Neural cell (in vitro differentiated cells): Measurements from ENCODE around the gene ITPK1. TPM values are rescaled to one million over a fixed set of nuclear protein-coding genes. Genes with fewer than 3 reads are reported as not detected.
A peak's percentile ranks its signal among the peaks of the same experiment; 100 is the strongest.

Experiments used
- H2AFZ ChIP-seq: fragments of 200-600, 300-800 bp; sonication (generic), shearing (Covaris generic); 2 replicates; pipeline ENCODE4 v1.6.0; 2014; ENCODE audit warnings: low read depth, mild to moderate bottlenecking, antibody characterized with exemption, low read length, moderate library complexity
- H3F3A ChIP-seq: fragments of 200-600 bp; shearing (Covaris generic); 2 replicates; pipeline ENCODE4 v1.6.1; 2016; ENCODE audit warnings: mild to moderate bottlenecking, moderate library complexity, mixed read lengths, antibody characterized with exemption, low read length; ENCODE audit not compliant: insufficient read depth, poor library complexity, severe bottlenecking
- H3K27ac ChIP-seq: fragments of 200-600, 300-800 bp; sonication (generic), shearing (Covaris generic); 2 replicates; pipeline ENCODE4 v1.5.1; 2014; ENCODE audit warnings: mild to moderate bottlenecking, low read length, moderate library complexity
- H3K27me3 ChIP-seq: fragments of 300-800, 200-600 bp; sonication (generic), shearing (Covaris generic); 2 replicates; pipeline ENCODE4 v1.6.0; 2014; ENCODE audit warnings: mild to moderate bottlenecking, low read depth, low read length, moderate library complexity; ENCODE audit not compliant: insufficient read depth
- H3K36me3 ChIP-seq: fragments of 300-800, 200-600 bp; sonication (generic), shearing (Covaris generic); 2 replicates; pipeline ENCODE4 v1.5.1; 2014; ENCODE audit warnings: mild to moderate bottlenecking, antibody characterized with exemption, low read length, moderate library complexity; ENCODE audit not compliant: insufficient read depth
- H3K4me2 ChIP-seq: fragments of 300-800, 200-600 bp; sonication (generic), shearing (Covaris generic); 2 replicates; pipeline ENCODE4 v1.6.0; 2014; ENCODE audit warnings: mild to moderate bottlenecking, low read length
- H3K4me3 ChIP-seq: fragments of 300-800, 200-600 bp; sonication (generic), shearing (Covaris generic); 2 replicates; pipeline ENCODE4 v1.5.1; 2014; ENCODE audit warnings: mild to moderate bottlenecking, low read length, moderate library complexity
- H3K79me2 ChIP-seq: fragments of 200-600 bp; shearing (Covaris generic); replicated peaks from 2 replicates; pipeline ENCODE4 v1.6.0; 2014; ENCODE audit warnings: mild to moderate bottlenecking, low read length, moderate library complexity; ENCODE audit not compliant: insufficient read depth
- H3K9ac ChIP-seq: fragments of 300-800, 200-600 bp; sonication (generic), shearing (Covaris generic); 2 replicates; pipeline ENCODE4 v1.6.1; 2016; ENCODE audit warnings: mild to moderate bottlenecking, low read length, mixed read lengths
- H3K9me2 ChIP-seq: fragments of 200-600 bp; shearing (Covaris generic); 2 replicates; pipeline ENCODE4 v1.6.1; 2016; ENCODE audit warnings: mild to moderate bottlenecking, low read length, mixed read lengths; ENCODE audit not compliant: insufficient read depth
- H3K9me3 ChIP-seq: fragments of 200-600, 300-800 bp; sonication (generic), shearing (Covaris generic); 2 replicates; pipeline ENCODE4 v1.6.1; 2016; ENCODE audit warnings: mild to moderate bottlenecking, mixed run types, low read length, moderate library complexity, mixed read lengths
- H4K20me1 ChIP-seq: fragments of 200-600 bp; shearing (Covaris generic); 2 replicates; pipeline ENCODE4 v1.6.1; 2016; ENCODE audit warnings: mild to moderate bottlenecking, mixed run types; ENCODE audit not compliant: insufficient read depth
- EP300 ChIP-seq: fragments of 450-650 bp; conservative IDR thresholded peaks from 2 replicates; pipeline ENCODE4 v1.6.1; 2014; ENCODE audit warnings: antibody characterized with exemption, mild to moderate bottlenecking, moderate library complexity; ENCODE audit not compliant: poor library complexity, severe bottlenecking
- EZH2 ChIP-seq: fragments of 200-600, 300-800 bp; shearing (Covaris generic), sonication (generic); IDR thresholded peaks from 2 replicates; pipeline ENCODE4 v1.6.1; 2014; ENCODE audit warnings: antibody characterized with exemption, low read length, borderline replicate concordance, mild to moderate bottlenecking; ENCODE audit not compliant: insufficient read depth, poor library complexity, severe bottlenecking
- MXI1 ChIP-seq: fragments of 450-650 bp; conservative IDR thresholded peaks from 2 replicates; pipeline ENCODE4 v1.6.1; 2014; ENCODE audit warnings: antibody characterized with exemption, mild to moderate bottlenecking; ENCODE audit not compliant: poor library complexity, severe bottlenecking
- POLR2AphosphoS5 ChIP-seq: IDR thresholded peaks from 2 replicates; pipeline ENCODE4 v1.6.1; 2012
- RAD21 ChIP-seq: fragments of 450-650 bp; conservative IDR thresholded peaks from 2 replicates; pipeline ENCODE4 v1.6.1; 2014; ENCODE audit warnings: antibody characterized with exemption, mild to moderate bottlenecking, moderate library complexity
- SMC3 ChIP-seq: fragments of 450-650 bp; conservative IDR thresholded peaks from 2 replicates; pipeline ENCODE4 v1.6.1; 2014; ENCODE audit warnings: antibody characterized with exemption, mild to moderate bottlenecking, moderate library complexity; ENCODE audit not compliant: poor library complexity
- TAF1 ChIP-seq: IDR thresholded peaks from 2 replicates; pipeline ENCODE4 v1.6.1; 2012; ENCODE audit warnings: low read depth
- polyA plus RNA-seq: library from polyadenylated mRNA; depleted of rRNA; stranded (reverse); fragments of >200 nt; gene quantifications from 2 replicates; pipeline ENCODE4 v1.2.3, GENCODE V29; 2014
- TF ChIP-seq, protein P1 (sequence below): fragments of 450-650 bp; IDR thresholded peaks from 2 replicates; pipeline ENCODE4 v1.5.1; 2014; ENCODE audit warnings: antibody characterized with exemption, mild to moderate bottlenecking, moderate library complexity; ENCODE audit not compliant: poor library complexity, severe bottlenecking
- TF ChIP-seq, protein P2 (sequence below): IDR thresholded peaks from 2 replicates; pipeline ENCODE4 v1.6.1; 2012; ENCODE audit warnings: borderline replicate concordance

The ITPK1 gene
- polyA plus RNA-seq, 1 donor from 2014 or later = 65.0 TPM

DNA sequence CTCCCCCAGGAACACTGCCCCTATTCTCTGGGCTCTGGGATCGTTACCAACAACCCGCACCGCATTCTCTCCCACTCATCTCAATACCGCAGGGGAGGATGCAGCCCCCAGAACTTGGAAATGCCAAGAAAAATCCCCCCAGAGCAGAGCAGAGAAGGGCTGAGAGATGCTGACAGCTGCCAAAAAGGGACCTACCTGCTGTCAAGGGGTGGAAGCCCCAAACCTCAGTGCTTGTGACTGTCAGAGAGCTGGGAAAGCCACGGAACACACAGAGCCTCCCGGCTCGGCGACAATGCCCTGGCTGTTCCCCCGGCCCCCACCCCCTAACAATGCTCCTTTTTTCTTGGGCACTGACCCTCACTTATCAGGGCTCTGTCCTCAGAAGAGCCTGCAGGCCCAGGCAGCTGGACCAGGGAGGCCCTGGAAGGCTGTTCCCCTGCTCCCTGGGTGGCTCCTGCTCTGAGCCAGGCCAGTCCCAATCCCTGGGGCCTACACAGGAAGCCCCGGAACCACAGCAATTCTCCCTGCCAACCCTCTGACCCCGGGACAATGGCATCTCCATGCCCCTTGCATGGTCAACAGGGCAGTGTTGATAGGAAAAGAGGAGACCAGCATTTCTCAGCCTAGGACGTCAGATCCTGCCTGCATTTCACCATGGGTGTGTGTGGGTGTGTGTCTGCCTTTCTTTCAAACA is 78.9 kb downstream of the ITPK1 start:
- Histone ChIP-seq H3K4me2 (no peak overlapping the region), H4K20me1 (no peaks in the 10 kb centered on the region), H3K4me3 (no peak overlapping the region)

DNA sequence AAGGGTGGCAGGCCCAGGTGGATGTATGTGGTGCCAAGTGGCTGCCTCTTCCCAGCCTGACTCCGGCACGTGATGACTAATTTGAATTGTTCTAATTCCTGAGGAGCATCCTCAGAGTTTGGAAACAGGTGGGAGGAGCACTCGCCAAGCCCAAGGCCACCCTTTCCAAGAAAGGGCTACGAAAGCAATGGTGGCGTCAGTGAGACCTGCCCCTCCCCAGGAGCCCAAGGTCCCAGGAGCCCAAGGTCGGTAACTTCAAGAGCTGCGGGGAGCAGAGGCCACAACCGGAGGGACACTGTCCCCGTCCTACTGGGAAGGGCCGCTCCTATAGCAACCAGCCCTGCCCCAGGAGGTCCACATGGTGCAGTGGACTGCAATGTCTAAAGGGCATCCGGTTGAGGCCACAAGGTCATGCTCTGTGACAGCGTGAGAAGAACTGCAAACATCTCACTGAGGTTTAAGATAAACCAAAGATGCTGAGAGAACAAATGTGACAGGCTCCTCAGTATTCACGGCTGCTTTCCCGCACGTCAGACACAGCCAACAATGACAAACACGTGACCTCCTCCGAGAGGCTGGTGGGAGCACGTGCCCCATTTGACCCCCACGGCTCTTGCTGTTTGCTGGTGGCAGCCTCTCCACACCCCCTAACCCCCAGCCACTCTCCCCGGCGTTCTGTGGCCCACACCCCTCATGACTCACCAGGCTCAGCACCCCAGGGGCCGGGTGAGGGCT is 79.6 kb downstream of the ITPK1 start:
- H3F3A ChIP-seq = no peaks in the 10 kb centered on the region
- H3K9ac ChIP-seq = peak overlapping the region; percentile 30
- H3K27ac ChIP-seq = peak overlapping the region; percentile 37
- no peaks in the 10 kb centered on the region for H3K27me3 ChIP-seq
- no peak overlapping the region for H3K4me3 ChIP-seq
- H3K4me2 ChIP-seq = no peak overlapping the region
- H3K36me3 ChIP-seq = no peaks in the 10 kb centered on the region
- H3K9me3 ChIP-seq = no peaks in the 10 kb centered on the region
- H3K79me2 ChIP-seq = no peaks in the 10 kb centered on the region
- H3K9me2 ChIP-seq = no peaks in the 10 kb centered on the region
- H2AFZ ChIP-seq = no peak overlapping the region
- H4K20me1 ChIP-seq = no peaks in the 10 kb centered on the region
- TF ChIP-seq, protein P1, sequence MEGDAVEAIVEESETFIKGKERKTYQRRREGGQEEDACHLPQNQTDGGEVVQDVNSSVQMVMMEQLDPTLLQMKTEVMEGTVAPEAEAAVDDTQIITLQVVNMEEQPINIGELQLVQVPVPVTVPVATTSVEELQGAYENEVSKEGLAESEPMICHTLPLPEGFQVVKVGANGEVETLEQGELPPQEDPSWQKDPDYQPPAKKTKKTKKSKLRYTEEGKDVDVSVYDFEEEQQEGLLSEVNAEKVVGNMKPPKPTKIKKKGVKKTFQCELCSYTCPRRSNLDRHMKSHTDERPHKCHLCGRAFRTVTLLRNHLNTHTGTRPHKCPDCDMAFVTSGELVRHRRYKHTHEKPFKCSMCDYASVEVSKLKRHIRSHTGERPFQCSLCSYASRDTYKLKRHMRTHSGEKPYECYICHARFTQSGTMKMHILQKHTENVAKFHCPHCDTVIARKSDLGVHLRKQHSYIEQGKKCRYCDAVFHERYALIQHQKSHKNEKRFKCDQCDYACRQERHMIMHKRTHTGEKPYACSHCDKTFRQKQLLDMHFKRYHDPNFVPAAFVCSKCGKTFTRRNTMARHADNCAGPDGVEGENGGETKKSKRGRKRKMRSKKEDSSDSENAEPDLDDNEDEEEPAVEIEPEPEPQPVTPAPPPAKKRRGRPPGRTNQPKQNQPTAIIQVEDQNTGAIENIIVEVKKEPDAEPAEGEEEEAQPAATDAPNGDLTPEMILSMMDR = no peak
- TF ChIP-seq SMC3 (no peak), TAF1 (no peak), POLR2AphosphoS5 (no peak), EP300 (no peak), MXI1 (no peak), EZH2 (no peak), RAD21 (no peak)

More for the DNA sequence above, 78.9 kb downstream of the ITPK1 start:
- TF ChIP-seq EP300 (no peak), SMC3 (no peak), TAF1 (no peak), RAD21 (no peak), EZH2 (no peak), MXI1 (no peak), POLR2AphosphoS5 (no peak)
- TF ChIP-seq, protein P1 = no peak
- TF ChIP-seq, protein P2, sequence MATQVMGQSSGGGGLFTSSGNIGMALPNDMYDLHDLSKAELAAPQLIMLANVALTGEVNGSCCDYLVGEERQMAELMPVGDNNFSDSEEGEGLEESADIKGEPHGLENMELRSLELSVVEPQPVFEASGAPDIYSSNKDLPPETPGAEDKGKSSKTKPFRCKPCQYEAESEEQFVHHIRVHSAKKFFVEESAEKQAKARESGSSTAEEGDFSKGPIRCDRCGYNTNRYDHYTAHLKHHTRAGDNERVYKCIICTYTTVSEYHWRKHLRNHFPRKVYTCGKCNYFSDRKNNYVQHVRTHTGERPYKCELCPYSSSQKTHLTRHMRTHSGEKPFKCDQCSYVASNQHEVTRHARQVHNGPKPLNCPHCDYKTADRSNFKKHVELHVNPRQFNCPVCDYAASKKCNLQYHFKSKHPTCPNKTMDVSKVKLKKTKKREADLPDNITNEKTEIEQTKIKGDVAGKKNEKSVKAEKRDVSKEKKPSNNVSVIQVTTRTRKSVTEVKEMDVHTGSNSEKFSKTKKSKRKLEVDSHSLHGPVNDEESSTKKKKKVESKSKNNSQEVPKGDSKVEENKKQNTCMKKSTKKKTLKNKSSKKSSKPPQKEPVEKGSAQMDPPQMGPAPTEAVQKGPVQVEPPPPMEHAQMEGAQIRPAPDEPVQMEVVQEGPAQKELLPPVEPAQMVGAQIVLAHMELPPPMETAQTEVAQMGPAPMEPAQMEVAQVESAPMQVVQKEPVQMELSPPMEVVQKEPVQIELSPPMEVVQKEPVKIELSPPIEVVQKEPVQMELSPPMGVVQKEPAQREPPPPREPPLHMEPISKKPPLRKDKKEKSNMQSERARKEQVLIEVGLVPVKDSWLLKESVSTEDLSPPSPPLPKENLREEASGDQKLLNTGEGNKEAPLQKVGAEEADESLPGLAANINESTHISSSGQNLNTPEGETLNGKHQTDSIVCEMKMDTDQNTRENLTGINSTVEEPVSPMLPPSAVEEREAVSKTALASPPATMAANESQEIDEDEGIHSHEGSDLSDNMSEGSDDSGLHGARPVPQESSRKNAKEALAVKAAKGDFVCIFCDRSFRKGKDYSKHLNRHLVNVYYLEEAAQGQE = no peak
- H3K27me3 ChIP-seq = no peaks in the 10 kb centered on the region
- H2AFZ ChIP-seq = no peak overlapping the region
- peak overlapping the region; percentile 30 for H3K9ac ChIP-seq
- no peaks in the 10 kb centered on the region for H3K9me2 ChIP-seq
- H3K79me2 ChIP-seq = no peaks in the 10 kb centered on the region
- peak overlapping the region; percentile 37 for H3K27ac ChIP-seq
- no peaks in the 10 kb centered on the region for H3K36me3 ChIP-seq
- no peaks in the 10 kb centered on the region for H3K9me3 ChIP-seq
- H3F3A ChIP-seq = no peaks in the 10 kb centered on the region
